Gastrocnemius medialis (tissue), 4 donors: ENCODE results near the gene PSKH1. TPM values are rescaled to one million over a fixed set of nuclear protein-coding genes. Genes with fewer than 3 reads are reported as not detected.
A peak's percentile ranks its signal among the peaks of the same experiment; 100 is the strongest.

Experiments used
- ATAC-seq, 2 donors: fragments of 150-250 bp; one replicate each; pipeline ENCODE4 v1.9.1; 2016
- DNase-seq, 2 donors: peaks; one replicate each; pipeline ENCODE4 v3.0.0-alpha.2; 2019
- H3K27ac ChIP-seq, 4 donors: fragments of 200-600 bp; sonication (generic); 1 replicate in 1 of 4; 2 replicates in 3 of 4; pipeline ENCODE4 v1.5.1; 2016 to 2018; ENCODE audit warnings: mild to moderate bottlenecking in 2 of 4, moderate library complexity in 1 of 4
- H3K27me3 ChIP-seq, 3 donors: fragments of 200-600 bp; sonication (generic) in 2 of 3; 1 replicate in 1 of 3; 2 replicates in 2 of 3; pipeline versions ENCODE4 v1.5.1 to v1.6.0; 2016 to 2019; ENCODE audit warnings: mild to moderate bottlenecking in 1 of 3, moderate library complexity in 1 of 3
- H3K36me3 ChIP-seq, 2 donors: fragments of 200-600 bp; sonication (generic) in 1 of 2; one replicate each; pipeline ENCODE4 v1.5.1; 2017 to 2018
- H3K4me1 ChIP-seq, 2 donors: fragments of 200-600 bp; sonication (generic) in 1 of 2; one replicate each; pipeline ENCODE4 v1.5.1; 2016 to 2017; ENCODE audit warnings: mild to moderate bottlenecking in 2 of 2
- H3K4me3 ChIP-seq, 4 donors: fragments of 200-600 bp; sonication (generic) in 3 of 4; 1 replicate in 1 of 4; 2 replicates in 3 of 4; pipeline ENCODE4 v1.5.1; 2016 to 2019; ENCODE audit warnings: mild to moderate bottlenecking in 2 of 4
- H3K9me3 ChIP-seq, 3 donors: fragments of 200-600 bp; sonication (generic) in 2 of 3; 1 replicate in 1 of 3; 2 replicates in 2 of 3; pipeline ENCODE4 v1.5.1; 2016 to 2019
- POLR2A ChIP-seq, 2 donors: fragments of 450-650 bp; IDR thresholded peaks; one replicate each; pipeline ENCODE4 v1.6.1; 2017; ENCODE audit warnings: antibody characterized with exemption in 2 of 2, mild to moderate bottlenecking in 2 of 2, moderate library complexity in 2 of 2
- in situ Hi-C, 4 donors: fragments of 200-750 bp; cut with MboI; loops; one replicate each; pipeline versions ENCODE4 v1.15.0 to v1.8.0; 2017; ENCODE audit warnings: low sequenced_read_pairs in 4 of 4
- intact Hi-C: fragments of 100-400 bp; cut with DNase I; formaldehyde crosslinking; loops from one replicate; pipeline ENCODE4 v1.15.1; 2023; ENCODE audit warnings: low total_unique reads
- total RNA-seq, 4 donors: library from RNA; depleted of rRNA; stranded (reverse); fragments of >200 nt; gene quantifications; one replicate each; pipeline versions ENCODE4 v1.1.0 to v1.2.3, GENCODE V29; 2016
- TF ChIP-seq, protein P1 (sequence below), 5 experiments: fragments of 450-650 bp in 3 of 5; fragments of 200-600 bp in 2 of 5; sonication (generic) in 2 of 5; IDR thresholded peaks in 4 of 5; conservative IDR thresholded peaks in 1 of 5; 1 replicate in 4 of 5; 2 replicates in 1 of 5; pipeline ENCODE4 v1.5.1; 2016 to 2019; ENCODE audit warnings: antibody characterized with exemption in 5 of 5, mild to moderate bottlenecking in 3 of 5, moderate library complexity in 3 of 5

The PSKH1 gene
- total RNA-seq, 4 donors from 2014 or later: 4.1 to 12.7 (median 6.9) TPM

DNA sequence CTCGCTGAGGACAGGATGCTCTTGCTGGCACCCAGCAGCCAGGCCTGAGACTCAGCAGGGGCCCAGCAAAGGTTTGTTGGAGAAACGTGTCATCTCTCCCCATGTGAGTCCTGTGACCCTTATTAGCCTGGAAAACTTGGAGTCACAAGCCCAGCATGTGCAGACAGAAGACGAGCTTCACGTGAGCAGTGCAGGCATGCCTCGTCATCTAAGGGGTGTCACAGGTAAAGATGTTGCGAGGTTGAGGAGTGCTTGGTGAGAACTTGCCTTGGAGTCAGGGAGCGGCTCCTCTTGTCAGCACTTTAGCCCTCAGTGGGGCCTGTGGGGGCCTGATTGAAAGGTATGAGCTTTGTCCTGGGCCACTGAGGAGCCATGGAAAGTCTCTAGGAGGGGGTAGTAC, 40.8 kb downstream of the PSKH1 start:
- ATAC-seq (no peak), DNase-seq (no peak)
- in situ Hi-C loops (loop anchor here in 1 of 4 donors (10.0 kb wide), 1 partner anchor 49 kb away; the partner anchor contains the start of gene NRN1L), intact Hi-C loops (loop anchor here (2.0 to 10.0 kb wide), 2 partner anchors 55 to 379 kb away; no protein-coding TSS in a partner anchor)
- peak overlapping the region in 1 of 4 donors; percentile 95 for H3K27ac ChIP-seq
- H3K36me3 ChIP-seq: no peaks in the 10 kb centered on the region
- H3K27me3 ChIP-seq: no peaks in the 10 kb centered on the region
- TF ChIP-seq, protein P1, sequence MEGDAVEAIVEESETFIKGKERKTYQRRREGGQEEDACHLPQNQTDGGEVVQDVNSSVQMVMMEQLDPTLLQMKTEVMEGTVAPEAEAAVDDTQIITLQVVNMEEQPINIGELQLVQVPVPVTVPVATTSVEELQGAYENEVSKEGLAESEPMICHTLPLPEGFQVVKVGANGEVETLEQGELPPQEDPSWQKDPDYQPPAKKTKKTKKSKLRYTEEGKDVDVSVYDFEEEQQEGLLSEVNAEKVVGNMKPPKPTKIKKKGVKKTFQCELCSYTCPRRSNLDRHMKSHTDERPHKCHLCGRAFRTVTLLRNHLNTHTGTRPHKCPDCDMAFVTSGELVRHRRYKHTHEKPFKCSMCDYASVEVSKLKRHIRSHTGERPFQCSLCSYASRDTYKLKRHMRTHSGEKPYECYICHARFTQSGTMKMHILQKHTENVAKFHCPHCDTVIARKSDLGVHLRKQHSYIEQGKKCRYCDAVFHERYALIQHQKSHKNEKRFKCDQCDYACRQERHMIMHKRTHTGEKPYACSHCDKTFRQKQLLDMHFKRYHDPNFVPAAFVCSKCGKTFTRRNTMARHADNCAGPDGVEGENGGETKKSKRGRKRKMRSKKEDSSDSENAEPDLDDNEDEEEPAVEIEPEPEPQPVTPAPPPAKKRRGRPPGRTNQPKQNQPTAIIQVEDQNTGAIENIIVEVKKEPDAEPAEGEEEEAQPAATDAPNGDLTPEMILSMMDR (IDR thresholded peaks at IDR 0.05 in 4 of 5, conservative IDR thresholded peaks at IDR 0.05 in 1 of 5): no peak
- no peak for TF ChIP-seq POLR2A (IDR thresholded peaks at IDR 0.05)
- no peaks in the 10 kb centered on the region for H3K9me3 ChIP-seq
- H3K4me1 ChIP-seq: peaks cover 22 to 25% of the 10 kb centered on the region in 2 donors
- no peak overlapping the region for H3K4me3 ChIP-seq

DNA sequence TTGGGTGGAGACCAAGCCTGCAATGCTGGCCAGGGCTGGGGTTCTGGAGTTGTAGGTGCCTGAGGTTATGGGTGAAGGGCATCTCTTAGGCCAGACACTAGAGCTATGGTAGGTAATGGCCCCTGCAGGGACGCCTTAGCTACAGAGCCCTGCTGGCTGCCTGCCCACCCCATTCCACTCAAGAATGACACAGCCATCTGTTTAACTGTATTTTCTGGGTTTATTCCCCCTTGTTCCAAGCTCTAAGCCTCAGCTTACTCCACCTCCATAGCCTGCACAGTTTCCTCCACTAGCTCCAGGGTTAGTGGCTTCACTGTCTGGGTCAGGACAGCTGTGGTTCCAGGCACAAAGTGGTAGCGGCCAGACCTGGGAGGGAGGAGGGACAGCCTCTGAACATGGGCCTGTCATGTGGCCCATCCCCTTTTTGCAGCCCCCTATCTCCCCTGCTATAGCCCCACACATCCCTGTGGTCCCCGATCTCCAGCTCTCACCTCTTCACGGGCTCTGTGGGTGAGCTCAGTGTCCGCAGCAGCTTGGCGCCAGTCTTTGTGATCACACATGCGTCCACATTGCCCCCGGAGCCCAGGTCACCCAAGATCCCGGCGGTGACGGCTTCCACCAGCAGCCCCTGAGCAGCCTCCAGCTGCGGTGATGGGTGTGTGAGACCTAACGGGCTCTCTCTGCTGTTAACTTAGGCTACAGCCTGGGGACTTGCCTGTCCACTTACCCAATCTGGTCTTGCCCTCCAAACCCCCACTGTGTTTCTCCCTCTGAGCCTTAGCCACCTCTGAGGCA, 41.4 kb downstream of the PSKH1 start:
- H3K9me3 ChIP-seq: no peaks in the 10 kb centered on the region
- no peaks in the 10 kb centered on the region for H3K27me3 ChIP-seq
- ATAC-seq (peak in 1 of 2 donors; percentile 1), DNase-seq (no peak)
- H3K4me1 ChIP-seq: peaks cover 22 to 25% of the 10 kb centered on the region in 2 donors
- peak overlapping the region; percentile 91 to 98 (median 94) for H3K27ac ChIP-seq
- intact Hi-C loops (loop anchor here (2.0 to 10.0 kb wide), 2 partner anchors 54 to 380 kb away; no protein-coding TSS in a partner anchor), in situ Hi-C loops (loop anchor here in 1 of 4 donors (10.0 kb wide), 1 partner anchor 50 kb away; the partner anchor contains the start of gene NRN1L)
- H3K36me3 ChIP-seq: peaks cover 0 to 2% of the 10 kb centered on the region in 2 donors
- peak overlapping the region; percentile 79 to 99 (median 93) for H3K4me3 ChIP-seq
- TF ChIP-seq POLR2A (IDR thresholded peaks at IDR 0.05): no peak
- TF ChIP-seq, protein P1 (IDR thresholded peaks at IDR 0.05 in 4 of 5, conservative IDR thresholded peaks at IDR 0.05 in 1 of 5): no peak

DNA sequence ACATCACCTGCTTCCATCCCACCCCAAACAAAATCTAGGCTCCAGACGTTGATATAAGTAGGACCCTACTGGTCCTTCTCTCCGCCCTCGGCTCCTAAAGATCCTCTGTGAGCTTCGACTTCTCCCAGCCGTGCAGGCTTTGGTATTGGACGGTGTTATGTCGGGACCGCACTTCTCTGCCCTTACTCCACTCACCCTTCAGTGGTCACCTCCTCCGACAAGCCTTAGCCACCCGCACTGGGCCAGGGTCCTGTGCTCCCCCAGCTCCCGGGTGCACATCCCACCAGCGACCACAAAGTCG, 42.0 kb downstream of the PSKH1 start:
- H3K27me3 ChIP-seq: no peaks in the 10 kb centered on the region
- intact Hi-C loops (loop anchor here (2.0 to 10.0 kb wide), 2 partner anchors 54 to 380 kb away; no protein-coding TSS in a partner anchor), in situ Hi-C loops (loop anchor here in 1 of 4 donors (10.0 kb wide), 1 partner anchor 50 kb away; the partner anchor contains the start of gene NRN1L)
- peak overlapping the region; percentile 79 to 99 (median 93) for H3K4me3 ChIP-seq
- H3K36me3 ChIP-seq: peaks cover 0 to 4% of the 10 kb centered on the region in 2 donors
- ATAC-seq (peak; percentile 3 to 7), DNase-seq (no peak)
- H3K9me3 ChIP-seq: no peaks in the 10 kb centered on the region
- H3K4me1 ChIP-seq: peaks cover 22 to 27% of the 10 kb centered on the region in 2 donors
- TF ChIP-seq, protein P1 (IDR thresholded peaks at IDR 0.05 in 4 of 5, conservative IDR thresholded peaks at IDR 0.05 in 1 of 5): no peak
- no peak for TF ChIP-seq POLR2A (IDR thresholded peaks at IDR 0.05)
- H3K27ac ChIP-seq: peak overlapping the region; percentile 91 to 98 (median 94)

DNA sequence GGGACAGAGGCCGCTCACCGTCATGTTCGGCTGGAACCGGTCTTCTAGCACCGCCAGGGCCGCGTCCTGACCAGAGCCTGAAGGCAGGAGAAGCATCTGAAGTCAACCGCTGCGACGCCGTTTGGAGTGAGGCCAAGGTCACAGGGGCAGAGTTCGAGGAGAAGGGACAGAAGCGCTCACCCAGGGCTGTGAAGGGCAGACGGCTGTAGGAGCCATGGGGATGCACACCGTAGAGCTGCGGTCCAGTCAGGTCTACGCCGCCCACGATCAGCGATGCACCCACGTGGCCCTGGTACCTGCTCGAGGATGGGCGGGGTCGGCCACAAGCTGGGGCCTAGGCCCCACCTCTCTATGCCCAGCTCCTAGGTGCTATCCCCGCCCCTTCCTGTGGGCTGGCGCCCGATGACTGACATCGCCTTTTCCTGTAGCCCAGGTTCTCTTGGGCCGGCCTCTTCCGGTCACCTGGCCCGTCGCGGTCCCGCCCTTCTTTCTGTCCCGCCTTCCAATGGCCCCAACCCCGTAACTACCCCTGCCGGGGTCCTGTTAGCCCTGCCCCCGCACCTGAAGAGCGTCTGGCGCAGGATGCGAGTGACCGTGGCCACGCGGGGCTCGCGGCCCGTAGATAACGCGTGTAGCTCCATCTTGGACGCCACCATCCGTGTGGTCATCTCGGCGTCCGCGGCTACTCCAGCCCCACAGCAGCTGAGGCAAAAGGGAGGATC, 42.5 kb downstream of the PSKH1 start:
- no peaks in the 10 kb centered on the region for H3K9me3 ChIP-seq
- ATAC-seq: peak; percentile 89 to 92
- peak overlapping the region; percentile 79 to 99 (median 93) for H3K4me3 ChIP-seq
- in situ Hi-C loops (loop anchor here in 1 of 4 donors (10.0 kb wide), 1 partner anchor 51 kb away; the partner anchor contains the start of gene NRN1L), intact Hi-C loops (loop anchor here (2.0 to 10.0 kb wide), 3 partner anchors 23 to 381 kb away; no protein-coding TSS in a partner anchor)
- peak; percentile 94 to 96 for DNase-seq
- TF ChIP-seq POLR2A (IDR thresholded peaks at IDR 0.05): peak; percentile 61 to 65
- TF ChIP-seq, protein P1 (IDR thresholded peaks at IDR 0.05 in 4 of 5, conservative IDR thresholded peaks at IDR 0.05 in 1 of 5): peak in 1 of 5 experiments; percentile 28
- no peaks in the 10 kb centered on the region for H3K27me3 ChIP-seq
- H3K27ac ChIP-seq: peak overlapping the region; percentile 91 to 98 (median 94)
- peaks cover 0 to 4% of the 10 kb centered on the region in 2 donors for H3K36me3 ChIP-seq
- H3K4me1 ChIP-seq: peaks cover 22 to 29% of the 10 kb centered on the region in 2 donors
